Epithelial cell of prostate (primary cell): ENCODE data around the gene OTOGL.
A peak's percentile ranks its signal among the peaks of the same experiment; 100 is the strongest.
"Not testable (repeated sequence)": the region's sequence is repeated elsewhere in the genome, so short reads cannot be mapped to it uniquely, and the experiment has no call there.

Experiments used
- DNase-seq: peaks from one replicate; pipeline ENCODE4 v3.0.0-alpha.2; 2011; ENCODE audit warnings: low read depth, low spot score
- H3K27ac ChIP-seq: fragments of 450-650 bp; 2 replicates; pipeline ENCODE4 v1.5.1; 2017; ENCODE audit warnings: mild to moderate bottlenecking

Gene OTOGL

GRCh38 chr12:80264386-80264785 is 165.0 kb downstream of the OTOGL start:
- H3K27ac ChIP-seq = no peak overlapping the region
- no peak for DNase-seq

DNA sequence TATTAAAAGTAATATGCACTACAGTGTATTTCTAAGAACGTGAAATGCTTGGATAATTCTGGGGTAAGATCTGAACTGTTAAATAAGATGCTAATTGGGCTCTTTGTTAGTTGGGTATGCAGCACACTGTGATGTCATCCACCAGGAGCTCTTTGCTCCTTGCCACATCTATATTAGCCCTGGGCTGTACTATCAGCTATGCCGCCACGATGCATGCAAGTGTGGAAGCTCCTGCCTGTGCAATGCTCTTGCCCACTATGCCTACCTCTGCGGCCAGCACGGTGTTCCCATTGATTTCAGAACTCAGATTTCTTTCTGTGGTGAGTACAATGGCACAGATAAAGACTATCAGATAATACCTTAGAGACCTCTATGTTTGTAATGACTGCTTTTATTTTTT is 165.6 kb downstream of the OTOGL start:
- DNase-seq = no peak
- H3K27ac ChIP-seq = no peak overlapping the region

DNA sequence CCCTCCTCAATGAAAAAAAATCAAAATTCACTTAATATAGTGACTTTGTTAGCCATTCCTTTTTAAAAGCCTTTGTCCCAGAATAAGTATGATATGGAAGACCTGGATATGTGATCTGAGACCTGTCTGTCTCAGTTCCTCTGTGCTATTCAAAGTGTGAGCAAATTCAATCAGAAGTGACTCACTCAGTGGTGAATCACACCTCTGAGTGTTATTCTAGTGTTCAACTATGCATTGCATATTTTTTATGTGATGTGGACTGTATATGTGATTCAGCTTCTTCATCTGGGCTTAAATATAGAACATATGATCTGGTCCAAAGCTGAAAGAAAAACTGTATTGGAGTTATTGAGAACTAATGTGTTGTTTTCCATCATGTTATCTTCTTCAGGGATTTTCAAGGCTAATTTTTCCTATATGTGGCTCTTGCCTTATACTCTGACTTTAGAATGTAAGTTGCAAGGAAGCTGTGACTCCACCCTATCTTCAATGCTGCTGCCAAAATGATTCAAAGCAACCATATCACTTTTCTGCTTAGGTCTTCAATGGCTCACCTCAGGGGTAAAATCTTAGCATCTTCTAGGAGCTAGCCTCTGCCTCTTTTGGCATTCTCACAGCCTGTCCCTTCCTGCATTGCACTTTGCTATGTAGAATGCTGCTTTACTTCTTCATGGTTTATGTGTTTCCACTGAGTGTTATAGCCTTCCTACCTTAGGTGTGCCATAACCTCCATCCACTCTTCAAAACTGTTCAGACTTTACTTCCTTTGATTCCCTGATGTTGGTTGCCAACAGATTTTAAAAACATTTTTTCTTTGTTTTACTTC is 169.8 kb downstream of the OTOGL start:
- H3K27ac ChIP-seq = peak overlapping the region; percentile 49
- peak; percentile 50 for DNase-seq

- no peak for DNase-seq
Observed at GRCh38 chr12:80269803-80270552, 170.6 kb downstream of the OTOGL start.

DNA sequence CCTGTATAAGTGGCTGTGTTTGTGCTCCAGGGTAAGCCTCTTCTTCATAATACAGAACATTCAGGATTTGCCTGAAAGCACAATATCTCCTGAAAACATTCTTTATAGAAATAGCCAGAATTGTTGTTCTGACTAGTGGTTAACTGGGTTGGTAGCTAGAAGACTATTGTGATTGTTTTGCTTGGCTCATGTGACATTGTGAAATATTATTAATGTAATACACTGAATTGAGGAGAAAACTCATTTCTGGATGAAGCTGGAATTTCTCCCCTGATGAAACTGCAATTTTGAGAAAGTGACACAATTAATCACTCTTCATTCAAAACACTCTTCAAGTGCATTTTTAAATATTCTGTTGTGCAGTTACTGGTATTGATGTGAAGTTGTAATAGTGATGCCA is 172.4 kb downstream of the OTOGL start:
- DNase-seq = no peak
- no peak overlapping the region for H3K27ac ChIP-seq

More at GRCh38 chr12:80269803-80270552, 170.6 kb downstream of the OTOGL start:
- peak overlapping the region; percentile 49 for H3K27ac ChIP-seq

- DNase-seq = no peak
- H3K27ac ChIP-seq = no peak overlapping the region
Observed at GRCh38 chr12:80272387-80272915, 173.1 kb downstream of the OTOGL start.

DNA sequence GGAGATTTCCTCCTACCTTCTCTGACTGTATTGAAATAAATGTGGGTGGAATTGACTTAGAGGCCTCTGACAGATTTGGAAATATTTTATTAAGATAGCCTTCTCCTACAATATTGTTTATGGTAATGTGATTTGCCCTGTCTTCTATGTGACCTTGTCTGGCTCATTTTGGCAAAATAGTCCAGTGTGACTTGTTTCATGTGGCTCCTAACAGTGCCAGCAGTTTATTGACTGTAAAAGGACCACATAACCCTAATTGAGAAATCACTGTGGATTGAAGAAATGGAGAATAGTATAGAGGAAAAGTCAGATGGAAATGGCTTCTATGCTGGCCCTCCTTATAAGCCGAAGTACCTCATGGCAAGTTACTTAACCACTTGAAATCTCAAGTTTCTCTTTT is 173.8 kb downstream of the OTOGL start:
- DNase-seq = no peak
- H3K27ac ChIP-seq = no peak overlapping the region

DNA sequence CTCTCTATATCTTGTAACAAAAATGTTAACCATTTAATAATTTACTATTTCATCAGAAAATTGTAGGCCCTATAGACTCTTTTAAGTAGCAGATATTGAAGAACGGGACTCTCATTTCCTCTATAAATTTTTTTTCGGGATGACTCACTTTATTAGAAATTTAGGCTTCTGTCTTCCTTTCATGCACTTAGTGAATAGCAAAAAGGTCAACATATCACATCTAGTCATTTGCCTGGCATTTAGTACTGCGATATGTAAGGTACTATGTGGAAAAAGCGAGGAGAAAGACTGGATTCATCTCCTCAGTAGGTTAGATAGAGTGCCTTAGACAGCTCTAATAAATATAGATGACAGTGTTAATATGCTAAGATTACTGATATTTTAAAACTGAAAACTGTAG is 178.4 kb downstream of the OTOGL start:
- no peak for DNase-seq
- H3K27ac ChIP-seq = no peak overlapping the region

DNA sequence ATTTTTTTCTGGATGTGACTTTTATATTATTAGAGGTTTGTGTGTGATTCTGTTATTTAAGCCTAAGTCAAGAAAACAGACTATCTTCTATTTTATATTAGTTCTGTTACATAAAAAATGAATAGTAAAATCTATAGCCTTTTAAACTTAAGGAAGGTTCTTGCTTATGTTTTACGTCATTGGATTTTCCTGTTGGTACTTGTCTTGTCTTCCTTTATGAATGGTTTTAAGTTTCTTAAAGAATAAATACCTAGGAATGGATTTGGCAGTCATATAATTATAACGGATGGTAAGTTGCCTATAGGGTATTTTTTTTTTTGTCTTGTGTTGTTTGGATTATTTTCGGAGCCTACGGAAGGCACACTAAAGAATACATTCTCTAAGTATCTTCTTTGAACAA is 182.9 kb downstream of the OTOGL start:
- no peak for DNase-seq
- peak overlapping the region; percentile 34 for H3K27ac ChIP-seq

DNA sequence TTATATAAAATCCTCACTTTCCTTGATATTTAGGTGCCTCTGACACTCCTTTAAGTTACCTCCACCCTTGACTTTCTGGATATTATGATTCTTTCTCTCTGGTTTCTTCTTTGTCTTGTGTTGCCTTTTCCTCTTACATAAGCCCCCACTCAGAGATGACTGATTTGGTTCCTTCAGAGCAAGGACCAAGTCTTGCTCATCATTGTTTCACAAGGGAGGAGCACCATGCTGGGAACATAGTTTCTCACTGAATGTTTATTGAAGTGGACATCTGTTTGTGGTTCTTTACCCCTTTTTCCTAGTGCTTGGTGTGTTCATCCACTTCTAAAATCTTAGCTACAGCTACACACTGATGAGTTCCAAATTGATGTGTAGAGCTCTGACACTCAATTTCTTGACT is 183.4 kb downstream of the OTOGL start:
- DNase-seq = no peak
- peak overlapping the region; percentile 34 for H3K27ac ChIP-seq

- no peak overlapping the region for H3K27ac ChIP-seq
- DNase-seq = no peak
Observed at GRCh38 chr12:80291108-80291754, 191.9 kb downstream of the OTOGL start.

DNA sequence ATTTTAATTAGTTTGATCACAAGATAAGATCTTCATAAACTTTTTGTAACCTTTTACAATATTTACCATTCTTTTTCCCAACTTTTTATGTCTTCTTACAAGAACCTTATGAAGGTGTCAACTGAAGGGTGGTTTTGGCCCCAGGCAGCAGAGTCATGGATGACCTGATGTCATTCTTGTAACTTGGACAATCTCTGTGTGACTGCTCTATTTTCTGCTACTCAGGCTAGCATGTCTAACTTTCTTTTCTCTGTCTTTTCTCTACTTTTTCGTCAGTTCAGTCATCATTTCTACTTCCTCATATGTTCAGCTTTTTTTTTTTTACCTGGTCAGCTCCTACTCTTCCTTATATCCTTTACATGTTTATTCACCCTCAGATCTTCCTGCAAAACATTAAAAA is 194.0 kb downstream of the OTOGL start:
- H3K27ac ChIP-seq = no peak overlapping the region
- DNase-seq = no peak

GRCh38 chr12:80293759-80294158 is 194.4 kb downstream of the OTOGL start:
- H3K27ac ChIP-seq = no peak overlapping the region
- no peak for DNase-seq

DNA sequence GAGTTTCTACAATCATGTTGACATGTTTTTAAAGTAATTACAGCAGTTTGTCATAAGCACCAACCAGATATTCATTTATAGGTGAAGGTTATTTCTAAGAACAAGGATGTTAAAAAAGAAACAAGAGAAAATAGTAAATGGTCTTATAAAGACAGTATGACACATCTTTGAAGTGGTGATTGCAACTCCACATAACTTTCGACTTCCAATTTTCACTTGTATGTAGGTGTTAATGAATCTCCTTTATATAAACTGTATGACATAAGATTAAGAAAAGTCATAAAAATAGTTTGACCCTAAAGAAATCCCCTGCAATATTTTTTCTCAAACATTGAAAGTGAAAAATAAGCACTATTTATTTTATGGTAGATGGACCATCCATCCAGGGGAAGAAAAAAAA is 199.9 kb downstream of the OTOGL start:
- no peak overlapping the region for H3K27ac ChIP-seq
- no peak for DNase-seq

DNA sequence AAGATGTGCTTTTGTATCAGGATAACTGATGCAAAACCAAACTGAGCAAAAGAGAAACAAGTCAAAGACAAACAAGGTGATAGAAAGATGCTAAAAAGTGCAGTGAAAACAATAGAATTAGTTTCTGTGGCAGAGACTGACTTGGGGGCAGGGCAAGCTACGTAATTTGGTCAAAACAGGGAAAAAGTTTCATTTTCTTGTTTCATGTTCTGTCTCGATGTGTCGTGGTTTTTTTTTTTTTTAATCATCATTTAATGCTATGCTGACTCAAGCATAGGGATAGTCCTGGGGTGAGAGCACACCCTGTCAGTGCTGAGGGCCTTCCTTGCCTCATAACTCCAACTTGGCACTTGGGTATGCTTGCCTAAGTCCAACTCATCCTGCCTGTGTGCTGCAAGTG is 200.6 kb downstream of the OTOGL start:
- DNase-seq = no peak
- no peak overlapping the region for H3K27ac ChIP-seq

DNA sequence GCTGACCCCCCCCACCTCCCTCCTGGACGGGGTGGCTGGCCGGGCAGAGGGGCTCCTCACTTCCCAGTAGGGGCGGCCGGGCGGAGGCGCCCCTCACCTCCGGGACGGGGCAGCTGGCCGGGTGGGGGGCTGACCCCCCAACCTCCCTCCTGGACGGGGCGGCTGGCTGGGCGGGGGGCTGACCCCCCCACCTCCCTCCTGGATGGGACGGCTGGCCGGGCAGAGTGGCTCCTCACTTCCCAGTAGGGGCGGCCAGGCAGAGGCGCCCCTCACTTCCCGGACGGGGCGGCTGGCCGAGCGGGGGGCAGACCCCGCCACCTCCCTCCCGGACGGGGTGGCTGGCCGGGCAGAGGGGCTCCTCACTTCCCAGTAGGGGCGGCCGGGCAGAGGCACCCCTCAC is 208.1 kb downstream of the OTOGL start:
- H3K27ac ChIP-seq, DNase-seq: not testable (repeated sequence)

GRCh38 chr12:80313209-80313608 is 213.9 kb downstream of the OTOGL start:
- no peak overlapping the region for H3K27ac ChIP-seq
- DNase-seq = no peak

GRCh38 chr12:80314741-80315140 is 215.4 kb downstream of the OTOGL start:
- DNase-seq = no peak
- H3K27ac ChIP-seq = no peak overlapping the region

- DNase-seq = no peak
Observed at GRCh38 chr12:80316222-80316621, 216.9 kb downstream of the OTOGL start.

GRCh38 chr12:80317307-80317706 is 218.0 kb downstream of the OTOGL start:
- no peak overlapping the region for H3K27ac ChIP-seq
- no peak for DNase-seq

More at GRCh38 chr12:80316222-80316621, 216.9 kb downstream of the OTOGL start:
- H3K27ac ChIP-seq = no peak overlapping the region

DNA sequence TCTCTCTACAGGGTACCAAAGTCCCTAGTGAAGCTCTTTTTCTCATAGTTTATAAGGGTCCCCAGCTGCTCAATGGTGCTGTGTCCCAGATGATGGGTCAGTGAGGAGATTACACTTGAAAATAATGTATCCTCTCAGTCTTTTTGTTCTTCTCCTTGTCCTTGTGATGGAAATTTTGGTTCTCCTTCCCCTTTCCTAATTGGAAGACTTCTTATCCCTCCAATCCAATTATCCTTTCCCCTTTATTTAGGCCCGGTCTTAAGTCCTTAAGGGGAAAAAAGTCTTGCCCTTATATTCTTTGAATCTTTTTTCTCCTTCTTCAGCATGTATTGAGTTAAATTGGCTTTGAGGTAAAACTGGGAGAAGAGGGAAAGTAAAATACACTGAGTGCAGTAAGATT is 218.6 kb downstream of the OTOGL start:
- no peak for DNase-seq
- no peak overlapping the region for H3K27ac ChIP-seq
